ENCODE measurements around the gene HDAC9. TPM values are rescaled to one million over a fixed set of nuclear protein-coding genes. Genes with fewer than 3 reads are reported as not detected.
A peak's percentile ranks its signal among the peaks of the same experiment; 100 is the strongest.

Gene HDAC9
- total and polyA plus RNA-seq, 11 donors: 4.8 to 62.9 (median 30.6) TPM

- ATAC-seq: no peak
- 86 to 90% (median 87%) methylated on average over 7 of the region's 7 CpGs for WGBS, 4 donors
- Histone ChIP-seq H3K4me1 (peaks cover 0 to 8% (median 0%) of the 10 kb centered on the region in 12 donors), H3K9me3 (no peaks in the 10 kb centered on the region), H3K4me3 (no peak overlapping the region), H3K27me3 (no peaks in the 10 kb centered on the region), H3K27ac (no peak overlapping the region), H3K36me3 (no peaks in the 10 kb centered on the region)
- TF ChIP-seq POLR2A (IDR thresholded peaks at IDR 0.05): no peak
- TF ChIP-seq, protein P1, sequence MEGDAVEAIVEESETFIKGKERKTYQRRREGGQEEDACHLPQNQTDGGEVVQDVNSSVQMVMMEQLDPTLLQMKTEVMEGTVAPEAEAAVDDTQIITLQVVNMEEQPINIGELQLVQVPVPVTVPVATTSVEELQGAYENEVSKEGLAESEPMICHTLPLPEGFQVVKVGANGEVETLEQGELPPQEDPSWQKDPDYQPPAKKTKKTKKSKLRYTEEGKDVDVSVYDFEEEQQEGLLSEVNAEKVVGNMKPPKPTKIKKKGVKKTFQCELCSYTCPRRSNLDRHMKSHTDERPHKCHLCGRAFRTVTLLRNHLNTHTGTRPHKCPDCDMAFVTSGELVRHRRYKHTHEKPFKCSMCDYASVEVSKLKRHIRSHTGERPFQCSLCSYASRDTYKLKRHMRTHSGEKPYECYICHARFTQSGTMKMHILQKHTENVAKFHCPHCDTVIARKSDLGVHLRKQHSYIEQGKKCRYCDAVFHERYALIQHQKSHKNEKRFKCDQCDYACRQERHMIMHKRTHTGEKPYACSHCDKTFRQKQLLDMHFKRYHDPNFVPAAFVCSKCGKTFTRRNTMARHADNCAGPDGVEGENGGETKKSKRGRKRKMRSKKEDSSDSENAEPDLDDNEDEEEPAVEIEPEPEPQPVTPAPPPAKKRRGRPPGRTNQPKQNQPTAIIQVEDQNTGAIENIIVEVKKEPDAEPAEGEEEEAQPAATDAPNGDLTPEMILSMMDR (IDR thresholded peaks at IDR 0.05): no peak
- no peak for DNase-seq
- intact Hi-C loops (cut with DNase I): no loop called here
These were observed 204.6 kb downstream of the HDAC9 start for GRCh38 chr7:18700147-18700546.

- no peaks in the 10 kb centered on the region for H3K27me3 ChIP-seq
- intact Hi-C loops (cut with DNase I): no loop called here
- no peaks in the 10 kb centered on the region for H3K9me3 ChIP-seq
- peaks cover 0 to 8% (median 0%) of the 10 kb centered on the region in 12 donors for H3K4me1 ChIP-seq
- no peaks in the 10 kb centered on the region for H3K36me3 ChIP-seq
- TF ChIP-seq, protein P1 (IDR thresholded peaks at IDR 0.05): no peak
- TF ChIP-seq POLR2A (IDR thresholded peaks at IDR 0.05): no peak
- H3K4me3 ChIP-seq: no peak overlapping the region
- WGBS, 4 donors: 91 to 94% (median 92%) methylated on average over 17 of the region's 17 CpGs
- no peak for ATAC-seq
- no peak overlapping the region for H3K27ac ChIP-seq
- no peak for DNase-seq
These were observed 206.7 kb downstream of the HDAC9 start for GRCh38 chr7:18702071-18702829.

- Histone ChIP-seq H3K4me1 (peaks cover 0 to 16% (median 6%) of the 10 kb centered on the region in 12 donors), H3K36me3 (no peaks in the 10 kb centered on the region), H3K27ac (no peak overlapping the region), H3K9me3 (no peaks in the 10 kb centered on the region), H3K27me3 (no peaks in the 10 kb centered on the region), H3K4me3 (no peak overlapping the region)
- DNase-seq (no peak), ATAC-seq (peak in 1 of 4 donors; percentile 57)
- TF ChIP-seq, protein P1 (IDR thresholded peaks at IDR 0.05): no peak
- no peak for TF ChIP-seq POLR2A (IDR thresholded peaks at IDR 0.05)
- intact Hi-C loops (cut with DNase I): no loop called here
These were observed 208.1 kb downstream of the HDAC9 start for GRCh38 chr7:18703685-18704084.

DNA sequence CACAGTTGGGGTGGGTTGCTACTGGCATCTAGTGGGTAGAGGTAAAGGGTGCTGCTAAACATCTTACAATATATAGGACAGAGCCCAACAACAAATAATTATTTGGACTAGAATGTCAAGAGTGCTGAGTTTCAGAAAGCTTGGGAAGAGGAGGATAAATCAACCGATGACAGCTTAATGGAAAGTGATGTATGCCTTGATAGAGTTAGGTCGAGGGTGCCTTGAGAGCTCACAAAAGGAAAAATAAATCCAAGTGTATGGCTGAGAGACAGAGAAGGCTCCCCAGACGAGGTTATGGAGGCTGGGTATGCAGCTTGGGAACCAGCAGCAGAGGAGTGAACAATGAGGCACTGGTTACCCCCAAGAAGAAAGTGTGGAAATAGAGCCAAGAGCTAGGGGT lies 211.1 kb downstream of the HDAC9 start:
- no peak for DNase-seq
- WGBS, 4 donors: 76 to 83% (median 80%) methylated on average over 3 of the region's 3 CpGs
- intact Hi-C loops (cut with DNase I): no loop called here
- ATAC-seq: no peak
- Histone ChIP-seq H3K9me3 (no peaks in the 10 kb centered on the region), H3K4me1 (peaks cover 0 to 16% (median 6%) of the 10 kb centered on the region in 12 donors), H3K27me3 (no peaks in the 10 kb centered on the region), H3K27ac (no peak overlapping the region), H3K4me3 (no peak overlapping the region), H3K36me3 (no peaks in the 10 kb centered on the region)
- no peak for TF ChIP-seq POLR2A (IDR thresholded peaks at IDR 0.05)
- TF ChIP-seq, protein P1 (IDR thresholded peaks at IDR 0.05): no peak
